AG10803 (cell line): ENCODE results near the gene KCNJ3.

Experiments
- DNase-seq: peaks from one replicate; pipeline ENCODE4 v3.0.0; 2010; ENCODE audit warnings: low read depth
- H3K4me3 ChIP-seq: 2 replicates; pipeline ENCODE4 v1.5.1; 2011; ENCODE audit warnings: mild to moderate bottlenecking, low read length, control low read depth
- CTCF ChIP-seq: conservative IDR thresholded peaks from 2 replicates; pipeline ENCODE4 v1.5.1; 2011; ENCODE audit warnings: mild to moderate bottlenecking, low read length, control low read depth, inconsistent platforms

The KCNJ3 gene

GRCh38 chr2:154698296-154698720 is at the start of gene KCNJ3:
TSS of gene KCNJ3 (plus strand) at chr2:154698695. CDS start at chr2:154698776, 81 bp downstream.
- no peak within 1 kb of the TSS for H3K4me3 ChIP-seq
- no peak for DNase-seq
- no peak for TF ChIP-seq CTCF

- no peak overlapping the region for H3K4me3 ChIP-seq
- no peak for DNase-seq
- TF ChIP-seq CTCF = no peak
These were observed 43.0 kb upstream of the KCNJ3 start for GRCh38 chr2:154655499-154655898.

- DNase-seq = no peak
- TF ChIP-seq CTCF = no peak
- H3K4me3 ChIP-seq = no peak overlapping the region
These were observed 39.6 kb upstream of the KCNJ3 start for GRCh38 chr2:154658854-154659253.

- H3K4me3 ChIP-seq = no peak overlapping the region
- no peak for TF ChIP-seq CTCF
- DNase-seq = no peak
These were observed 34.2 kb upstream of the KCNJ3 start for GRCh38 chr2:154664248-154664647.

- TF ChIP-seq CTCF = no peak
- no peak overlapping the region for H3K4me3 ChIP-seq
- DNase-seq = no peak
These were observed 28.4 kb upstream of the KCNJ3 start for GRCh38 chr2:154670083-154670482.

GRCh38 chr2:154673694-154674093 is 24.8 kb upstream of the KCNJ3 start:
- H3K4me3 ChIP-seq = no peak overlapping the region
- no peak for DNase-seq
- no peak for TF ChIP-seq CTCF

GRCh38 chr2:154677401-154677800 is 21.1 kb upstream of the KCNJ3 start:
- H3K4me3 ChIP-seq = no peak overlapping the region
- DNase-seq = no peak
- no peak for TF ChIP-seq CTCF
